Measurements from ENCODE around the gene BHLHE23.

Gene BHLHE23

DNA sequence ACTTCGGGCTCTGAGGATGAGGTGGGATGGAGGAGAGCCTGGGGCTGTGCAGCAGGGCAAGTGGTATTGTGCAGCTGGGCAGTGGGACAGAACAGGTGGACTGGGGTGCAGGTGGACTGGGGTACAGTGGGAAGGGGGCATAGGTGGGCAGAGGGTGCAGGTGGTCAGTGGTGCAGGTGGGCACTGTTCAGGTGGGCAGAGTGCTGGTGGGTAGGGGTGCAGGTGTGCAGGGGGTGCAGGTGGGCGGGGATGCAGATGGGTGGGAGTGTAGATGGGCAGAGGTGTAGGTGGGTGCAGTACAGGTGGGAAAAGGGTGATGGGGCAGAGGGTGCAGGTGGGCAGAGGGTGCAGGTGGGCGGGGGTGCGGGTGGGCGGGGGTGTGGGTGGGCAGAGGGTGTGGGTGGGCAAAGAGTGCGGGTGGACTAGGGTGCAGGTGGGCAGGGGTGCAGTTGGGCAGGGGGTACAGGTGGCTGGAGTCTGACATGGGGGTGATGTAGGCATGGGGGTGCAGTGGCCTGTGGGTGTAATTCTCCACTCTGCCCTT lies 20.4 kb downstream of the BHLHE23 start:
- TF ChIP-seq ZNF8 (CRISPR knock-in tag; IDR thresholded peaks at IDR 0.05) (no peak), ISL1 (CRISPR knock-in tag; IDR thresholded peaks at IDR 0.05) (no peak), OSR1 (CRISPR knock-in tag; IDR thresholded peaks at IDR 0.05) (no peak), GLIS3 (CRISPR knock-in tag; IDR thresholded peaks at IDR 0.05) (no peak), ZFP3 (CRISPR knock-in tag; IDR thresholded peaks at IDR 0.05) (no peak), CSRNP3 (CRISPR knock-in tag; IDR thresholded peaks at IDR 0.05) (no peak), ZNF565 (CRISPR knock-in tag; conservative IDR thresholded peaks at IDR 0.05; ENCODE audit: low read depth) (no peak), CSDC2 (CRISPR knock-in tag; IDR thresholded peaks at IDR 0.05) (no peak), ZNF70 (CRISPR knock-in tag; IDR thresholded peaks at IDR 0.05) (no peak), CREB5 (CRISPR knock-in tag; IDR thresholded peaks at IDR 0.05; ENCODE audit: low read depth) (no peak), TCF4 (CRISPR knock-in tag; IDR thresholded peaks at IDR 0.05; ENCODE audit: borderline replicate concordance) (no peak), ZC3H10 (CRISPR knock-in tag; IDR thresholded peaks at IDR 0.05) (no peak), ESRRG (CRISPR knock-in tag; IDR thresholded peaks at IDR 0.05) (no peak)
- TF ChIP-seq, protein P1, sequence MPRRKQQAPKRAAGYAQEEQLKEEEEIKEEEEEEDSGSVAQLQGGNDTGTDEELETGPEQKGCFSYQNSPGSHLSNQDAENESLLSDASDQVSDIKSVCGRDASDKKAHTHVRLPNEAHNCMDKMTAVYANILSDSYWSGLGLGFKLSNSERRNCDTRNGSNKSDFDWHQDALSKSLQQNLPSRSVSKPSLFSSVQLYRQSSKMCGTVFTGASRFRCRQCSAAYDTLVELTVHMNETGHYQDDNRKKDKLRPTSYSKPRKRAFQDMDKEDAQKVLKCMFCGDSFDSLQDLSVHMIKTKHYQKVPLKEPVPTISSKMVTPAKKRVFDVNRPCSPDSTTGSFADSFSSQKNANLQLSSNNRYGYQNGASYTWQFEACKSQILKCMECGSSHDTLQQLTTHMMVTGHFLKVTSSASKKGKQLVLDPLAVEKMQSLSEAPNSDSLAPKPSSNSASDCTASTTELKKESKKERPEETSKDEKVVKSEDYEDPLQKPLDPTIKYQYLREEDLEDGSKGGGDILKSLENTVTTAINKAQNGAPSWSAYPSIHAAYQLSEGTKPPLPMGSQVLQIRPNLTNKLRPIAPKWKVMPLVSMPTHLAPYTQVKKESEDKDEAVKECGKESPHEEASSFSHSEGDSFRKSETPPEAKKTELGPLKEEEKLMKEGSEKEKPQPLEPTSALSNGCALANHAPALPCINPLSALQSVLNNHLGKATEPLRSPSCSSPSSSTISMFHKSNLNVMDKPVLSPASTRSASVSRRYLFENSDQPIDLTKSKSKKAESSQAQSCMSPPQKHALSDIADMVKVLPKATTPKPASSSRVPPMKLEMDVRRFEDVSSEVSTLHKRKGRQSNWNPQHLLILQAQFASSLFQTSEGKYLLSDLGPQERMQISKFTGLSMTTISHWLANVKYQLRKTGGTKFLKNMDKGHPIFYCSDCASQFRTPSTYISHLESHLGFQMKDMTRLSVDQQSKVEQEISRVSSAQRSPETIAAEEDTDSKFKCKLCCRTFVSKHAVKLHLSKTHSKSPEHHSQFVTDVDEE (CRISPR knock-in tag; IDR thresholded peaks at IDR 0.05) = no peak
- no peak for ATAC-seq

- no peak for TF ChIP-seq ZNF565 (CRISPR knock-in tag; conservative IDR thresholded peaks at IDR 0.05; ENCODE audit: low read depth)
- TF ChIP-seq BACH2 (CRISPR knock-in tag; IDR thresholded peaks at IDR 0.05; ENCODE audit: borderline replicate concordance) = no peak
- TF ChIP-seq TOX (CRISPR knock-in tag; IDR thresholded peaks at IDR 0.05; ENCODE audit: borderline replicate concordance) = no peak
- no peak for TF ChIP-seq ISL1 (CRISPR knock-in tag; IDR thresholded peaks at IDR 0.05)
- no peak for TF ChIP-seq ZFP30 (CRISPR knock-in tag; IDR thresholded peaks at IDR 0.05)
- TF ChIP-seq CREB5 (CRISPR knock-in tag; IDR thresholded peaks at IDR 0.05; ENCODE audit: low read depth) = no peak
- TF ChIP-seq POU6F1 (CRISPR knock-in tag; IDR thresholded peaks at IDR 0.05; ENCODE audit: borderline replicate concordance, low read depth) = no peak
- no peak for TF ChIP-seq TCF4 (CRISPR knock-in tag; IDR thresholded peaks at IDR 0.05; ENCODE audit: borderline replicate concordance)
- no peak for TF ChIP-seq OSR1 (CRISPR knock-in tag; IDR thresholded peaks at IDR 0.05)
- no peak for TF ChIP-seq RARB (CRISPR knock-in tag; IDR thresholded peaks at IDR 0.05)
- no peak for ATAC-seq
Measured at GRCh38 chr20:62985444-62985778, 21.4 kb downstream of the BHLHE23 start.

- TF ChIP-seq ZFP30 (CRISPR knock-in tag; IDR thresholded peaks at IDR 0.05) = no peak
- TF ChIP-seq POU6F1 (CRISPR knock-in tag; IDR thresholded peaks at IDR 0.05; ENCODE audit: borderline replicate concordance, low read depth) = no peak
- TF ChIP-seq ARNTL (CRISPR knock-in tag; IDR thresholded peaks at IDR 0.05; ENCODE audit: borderline replicate concordance, low read depth) = no peak
- no peak for TF ChIP-seq SNAI2 (CRISPR knock-in tag; IDR thresholded peaks at IDR 0.05)
- TF ChIP-seq, protein P2, sequence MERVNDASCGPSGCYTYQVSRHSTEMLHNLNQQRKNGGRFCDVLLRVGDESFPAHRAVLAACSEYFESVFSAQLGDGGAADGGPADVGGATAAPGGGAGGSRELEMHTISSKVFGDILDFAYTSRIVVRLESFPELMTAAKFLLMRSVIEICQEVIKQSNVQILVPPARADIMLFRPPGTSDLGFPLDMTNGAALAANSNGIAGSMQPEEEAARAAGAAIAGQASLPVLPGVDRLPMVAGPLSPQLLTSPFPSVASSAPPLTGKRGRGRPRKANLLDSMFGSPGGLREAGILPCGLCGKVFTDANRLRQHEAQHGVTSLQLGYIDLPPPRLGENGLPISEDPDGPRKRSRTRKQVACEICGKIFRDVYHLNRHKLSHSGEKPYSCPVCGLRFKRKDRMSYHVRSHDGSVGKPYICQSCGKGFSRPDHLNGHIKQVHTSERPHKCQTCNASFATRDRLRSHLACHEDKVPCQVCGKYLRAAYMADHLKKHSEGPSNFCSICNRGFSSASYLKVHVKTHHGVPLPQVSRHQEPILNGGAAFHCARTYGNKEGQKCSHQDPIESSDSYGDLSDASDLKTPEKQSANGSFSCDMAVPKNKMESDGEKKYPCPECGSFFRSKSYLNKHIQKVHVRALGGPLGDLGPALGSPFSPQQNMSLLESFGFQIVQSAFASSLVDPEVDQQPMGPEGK (CRISPR knock-in tag; IDR thresholded peaks at IDR 0.05; ENCODE audit: borderline replicate concordance) = no peak
- no peak for TF ChIP-seq ZNF70 (CRISPR knock-in tag; IDR thresholded peaks at IDR 0.05)
- TF ChIP-seq GLIS3 (CRISPR knock-in tag; IDR thresholded peaks at IDR 0.05) = no peak
- no peak for TF ChIP-seq ISL1 (CRISPR knock-in tag; IDR thresholded peaks at IDR 0.05)
- no peak for TF ChIP-seq ZC3H10 (CRISPR knock-in tag; IDR thresholded peaks at IDR 0.05)
- TF ChIP-seq TOX (CRISPR knock-in tag; IDR thresholded peaks at IDR 0.05; ENCODE audit: borderline replicate concordance) = no peak
- no peak for TF ChIP-seq ESRRG (CRISPR knock-in tag; IDR thresholded peaks at IDR 0.05)
- no peak for ATAC-seq
Measured at GRCh38 chr20:62984666-62985443, 21.9 kb downstream of the BHLHE23 start.
